Caco-2 (cell line): Measurements from ENCODE around the gene PDGFD. TPM values are rescaled to one million over a fixed set of nuclear protein-coding genes. Genes with fewer than 3 reads are reported as not detected.

ENCODE experiments used
- BruUV-seq: library from RNA; stranded (reverse); fragments of 400-500 nt; replicated peaks from 2 replicates; lab custom pipeline; 2021; lab: Mats Ljungman, UMichigan
- CTCF ChIA-PET: fragments of 300-600 bp; sonication (Branson Sonifier 250); formaldehyde crosslinking; loops from one replicate; lab custom pipeline; 2022; ENCODE audit warnings: antibody characterized with exemption; lab: Charles Lee
- POLR2A ChIA-PET: fragments of 300-600 bp; sonication (Branson Sonifier 250); formaldehyde crosslinking; loops from one replicate; lab custom pipeline; 2022; ENCODE audit warnings: antibody characterized with exemption; lab: Charles Lee
- DNase-seq, 2 experiments: peaks; one replicate each; pipeline versions ENCODE4 v3.0.0 to v3.0.0-alpha.2; 2020 to 2022
- H3K27me3 ChIP-seq: replicated peaks from 2 replicates; pipeline ENCODE4 v1.6.0; 2011; ENCODE audit warnings: low read length; ENCODE audit not compliant: control insufficient read depth, insufficient read depth
- H3K36me3 ChIP-seq: 2 replicates; pipeline ENCODE4 v1.5.1; 2011; ENCODE audit warnings: low read length; ENCODE audit not compliant: control insufficient read depth, insufficient read depth
- H3K4me1 ChIP-seq: fragments of 250-450 bp; sonication (Bioruptor Pico); 2 replicates; pipeline ENCODE4 v1.5.1; 2020; ENCODE audit warnings: mild to moderate bottlenecking
- H3K4me3 ChIP-seq: 2 replicates; pipeline ENCODE4 v1.5.1; 2011; ENCODE audit warnings: low read depth, mild to moderate bottlenecking, control low read depth, low read length
- H3K9me3 ChIP-seq: fragments of 250-450 bp; sonication (Bioruptor Pico); 2 replicates; pipeline ENCODE4 v1.5.1; 2020; ENCODE audit warnings: mild to moderate bottlenecking, moderate library complexity
- H3K27ac Mint-ChIP-seq: one replicate; pipeline ENCODE4 v1.8.0; 2022; ENCODE audit warnings: mixed read lengths; ENCODE audit not compliant: unreplicated experiment
- H3K27me3 Mint-ChIP-seq: one replicate; pipeline ENCODE4 v1.8.0; 2022; ENCODE audit warnings: mixed read lengths; ENCODE audit not compliant: insufficient read depth, unreplicated experiment
- H3K36me3 Mint-ChIP-seq: one replicate; pipeline ENCODE4 v1.8.0; 2022; ENCODE audit warnings: mild to moderate bottlenecking, mixed read lengths; ENCODE audit not compliant: insufficient read depth, unreplicated experiment
- H3K4me1 Mint-ChIP-seq: one replicate; pipeline ENCODE4 v1.8.0; 2022; ENCODE audit warnings: low read depth, mixed read lengths; ENCODE audit not compliant: unreplicated experiment
- H3K4me3 Mint-ChIP-seq: one replicate; pipeline ENCODE4 v1.8.0; 2022; ENCODE audit warnings: mild to moderate bottlenecking, moderate library complexity, mixed read lengths; ENCODE audit not compliant: unreplicated experiment
- H3K9me3 Mint-ChIP-seq: one replicate; pipeline ENCODE4 v1.8.0; 2022; ENCODE audit warnings: mixed read lengths; ENCODE audit not compliant: unreplicated experiment
- CTCF ChIP-seq, 2 experiments: fragments of 200-600 bp in 1 of 2; IDR thresholded peaks; 1 replicate in 1 of 2; 2 replicates in 1 of 2; pipeline versions ENCODE4 v1.5.1 to v1.8.0; 2011 to 2022; ENCODE audit warnings: antibody characterized with exemption in 1 of 2, control low read depth in 1 of 2, inconsistent platforms in 1 of 2, low read depth in 1 of 2, low read length in 1 of 2, mild to moderate bottlenecking in 1 of 2, moderate library complexity in 1 of 2; ENCODE audit not compliant: insufficient read depth in 1 of 2, severe bottlenecking in 1 of 2, unreplicated experiment in 1 of 2
- intact Hi-C: fragments of 100-400 bp; cut with micrococcal nuclease; formaldehyde crosslinking; loops from one replicate; pipeline ENCODE4 v1.10.0; 2022; ENCODE audit not compliant: unreplicated experiment
- total RNA-seq: library from RNA; stranded (reverse); gene quantifications from 2 replicates; pipeline ENCODE4 v1.2.3, GENCODE V29; 2022

Gene PDGFD
- total RNA-seq, 1 experiment from 2014 or later: not detected

- intact Hi-C loops: no loop called here
- H3K4me3 Mint-ChIP-seq: no peak overlapping the region
- H3K27ac Mint-ChIP-seq: no peak overlapping the region
- Histone ChIP-seq H3K9me3 (no peaks in the 10 kb centered on the region), H3K4me1 (peaks cover 5% of the 10 kb centered on the region; the same call in 1 of the 2 replicates), H3K4me3 (no peak overlapping the region), H3K36me3 (no peaks in the 10 kb centered on the region), H3K27me3 (no peaks in the 10 kb centered on the region)
- TF ChIP-seq CTCF (IDR thresholded peaks at IDR 0.05; ENCODE audit: insufficient read depth in 1 of 2, low read depth in 1 of 2, low read length in 1 of 2, severe bottlenecking in 1 of 2, unreplicated experiment in 1 of 2): no peak
- CTCF ChIA-PET: no interaction called here
- POLR2A ChIA-PET: no interaction called here
- H3K36me3 Mint-ChIP-seq: no peaks in the 10 kb centered on the region
- no TSS peak for BruUV-seq
- no peaks in the 10 kb centered on the region for H3K27me3 Mint-ChIP-seq
- no peaks in the 10 kb centered on the region for H3K9me3 Mint-ChIP-seq
- peaks cover 6% of the 10 kb centered on the region for H3K4me1 Mint-ChIP-seq
- no peak for DNase-seq
Observed at GRCh38 chr11:103935219-103935618, 228.7 kb downstream of the PDGFD start.

GRCh38 chr11:103929170-103929903 lies 234.6 kb downstream of the PDGFD start:
- Mint-ChIP-seq H3K27me3 (no peaks in the 10 kb centered on the region), H3K27ac (peak overlapping the region; percentile 14), H3K4me1 (peaks cover 35% of the 10 kb centered on the region), H3K9me3 (no peaks in the 10 kb centered on the region), H3K4me3 (no peak overlapping the region), H3K36me3 (no peaks in the 10 kb centered on the region)
- Histone ChIP-seq H3K4me3 (no peak overlapping the region), H3K36me3 (no peaks in the 10 kb centered on the region), H3K27me3 (no peaks in the 10 kb centered on the region), H3K4me1 (peaks cover 39% of the 10 kb centered on the region), H3K9me3 (no peaks in the 10 kb centered on the region)
- DNase-seq: peak; percentile 34 to 62
- POLR2A ChIA-PET: no interaction called here
- no TSS peak for BruUV-seq
- CTCF ChIA-PET: no interaction called here
- no peak for TF ChIP-seq CTCF (IDR thresholded peaks at IDR 0.05; ENCODE audit: insufficient read depth in 1 of 2, low read depth in 1 of 2, low read length in 1 of 2, severe bottlenecking in 1 of 2, unreplicated experiment in 1 of 2)
- intact Hi-C loops: loop anchor here (5.0 to 10.0 kb wide), 4 partner anchors 113 to 1933 kb away; no protein-coding TSS in a partner anchor

- H3K27me3 ChIP-seq: no peaks in the 10 kb centered on the region
- no peak overlapping the region for H3K4me3 ChIP-seq
- H3K36me3 Mint-ChIP-seq: peaks cover 2% of the 10 kb centered on the region
- ChIA-PET POLR2A (no interaction called here), CTCF (no interaction called here)
- no peak for DNase-seq
- no peak overlapping the region for H3K4me3 Mint-ChIP-seq
- no peak for TF ChIP-seq CTCF (IDR thresholded peaks at IDR 0.05; ENCODE audit: insufficient read depth in 1 of 2, low read depth in 1 of 2, low read length in 1 of 2, severe bottlenecking in 1 of 2, unreplicated experiment in 1 of 2)
- no peaks in the 10 kb centered on the region for H3K9me3 ChIP-seq
- peaks cover 44% of the 10 kb centered on the region for H3K4me1 ChIP-seq
- peaks cover 41% of the 10 kb centered on the region for H3K4me1 Mint-ChIP-seq
- H3K27ac Mint-ChIP-seq: no peak overlapping the region
- no peaks in the 10 kb centered on the region for H3K36me3 ChIP-seq
- no peaks in the 10 kb centered on the region for H3K9me3 Mint-ChIP-seq
- intact Hi-C loops: loop anchor here (5.0 to 10.0 kb wide), 4 partner anchors 114 to 1934 kb away; no protein-coding TSS in a partner anchor
- BruUV-seq: no TSS peak
- H3K27me3 Mint-ChIP-seq: no peaks in the 10 kb centered on the region
Observed at GRCh38 chr11:103928802-103929161, 235.2 kb downstream of the PDGFD start.
